NCI-H146 treated with DMSO at 0.1 percent for 48 hours (cell line): ENCODE results near the gene SH3TC1.

ENCODE experiments used
- DNase-seq: peaks from one replicate; lab custom pipeline; 2025; ENCODE audit not compliant: unreplicated experiment; lab: John Stamatoyannopoulos, UW

The SH3TC1 gene

GRCh38 chr4:8285976-8286718 lies 87.1 kb downstream of the SH3TC1 start:
- no peak for DNase-seq

DNA sequence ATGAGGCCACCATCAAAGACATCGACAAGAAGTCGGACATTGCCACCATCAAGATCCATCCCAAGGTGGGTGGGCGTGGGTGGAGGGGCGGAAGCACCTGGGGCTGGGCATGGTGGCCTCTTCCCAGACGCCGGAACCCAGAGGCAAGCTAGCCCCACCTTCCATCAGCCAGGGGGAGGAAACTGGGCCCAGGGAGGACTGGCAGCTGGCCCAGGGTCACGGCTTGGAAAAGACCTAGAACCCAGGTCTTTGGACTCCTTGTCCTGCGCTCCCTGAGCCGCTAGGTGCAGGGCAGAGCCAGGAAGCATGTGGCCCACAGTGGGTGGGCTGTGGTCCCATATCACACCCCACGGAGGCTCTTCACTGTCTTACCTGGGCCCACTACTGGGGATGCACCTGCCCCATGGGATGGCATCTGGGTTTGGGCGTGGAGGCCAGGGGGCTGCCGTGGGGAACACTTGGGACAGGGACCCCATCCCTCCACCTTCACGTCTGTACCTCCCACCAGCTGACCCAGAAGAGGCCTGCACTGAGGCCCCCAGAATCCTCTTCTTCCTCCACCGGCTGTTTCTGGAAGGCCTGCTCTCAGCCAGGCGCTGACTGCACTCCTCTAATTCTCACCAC lies 87.7 kb downstream of the SH3TC1 start:
- no peak for DNase-seq

- DNase-seq, result no peak
Observed at GRCh38 chr4:8287343-8288280, 88.5 kb downstream of the SH3TC1 start.

DNA sequence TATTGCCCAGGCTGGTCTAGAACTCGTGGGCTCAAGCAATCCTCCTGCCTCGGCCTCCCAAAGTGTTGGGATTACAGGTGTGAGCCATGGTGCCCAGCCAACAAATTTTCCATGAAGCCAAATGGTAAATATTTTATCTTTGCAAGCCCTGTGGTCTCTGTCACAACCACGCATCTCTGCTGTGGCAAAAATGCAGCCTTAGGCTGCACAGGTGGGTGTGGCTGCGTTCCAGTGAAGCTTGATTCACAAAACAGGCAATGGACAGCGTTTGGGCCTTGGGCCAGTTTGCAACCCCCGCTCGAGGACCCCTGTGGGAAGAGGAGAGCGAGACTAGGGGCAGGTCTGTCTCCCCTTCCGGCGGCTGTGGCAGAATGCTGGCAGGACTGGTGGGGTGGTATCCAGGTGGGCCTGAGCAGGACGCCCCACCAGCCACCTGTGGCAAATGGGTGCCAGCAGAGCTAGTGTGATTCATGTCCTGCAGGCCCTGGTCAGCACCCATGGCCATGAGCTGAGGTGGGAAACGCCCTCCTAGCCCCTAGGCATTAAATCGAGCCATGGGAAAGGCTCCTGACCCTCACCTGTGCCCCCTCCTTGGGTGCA lies 90.2 kb downstream of the SH3TC1 start:
- DNase-seq, result no peak

DNA sequence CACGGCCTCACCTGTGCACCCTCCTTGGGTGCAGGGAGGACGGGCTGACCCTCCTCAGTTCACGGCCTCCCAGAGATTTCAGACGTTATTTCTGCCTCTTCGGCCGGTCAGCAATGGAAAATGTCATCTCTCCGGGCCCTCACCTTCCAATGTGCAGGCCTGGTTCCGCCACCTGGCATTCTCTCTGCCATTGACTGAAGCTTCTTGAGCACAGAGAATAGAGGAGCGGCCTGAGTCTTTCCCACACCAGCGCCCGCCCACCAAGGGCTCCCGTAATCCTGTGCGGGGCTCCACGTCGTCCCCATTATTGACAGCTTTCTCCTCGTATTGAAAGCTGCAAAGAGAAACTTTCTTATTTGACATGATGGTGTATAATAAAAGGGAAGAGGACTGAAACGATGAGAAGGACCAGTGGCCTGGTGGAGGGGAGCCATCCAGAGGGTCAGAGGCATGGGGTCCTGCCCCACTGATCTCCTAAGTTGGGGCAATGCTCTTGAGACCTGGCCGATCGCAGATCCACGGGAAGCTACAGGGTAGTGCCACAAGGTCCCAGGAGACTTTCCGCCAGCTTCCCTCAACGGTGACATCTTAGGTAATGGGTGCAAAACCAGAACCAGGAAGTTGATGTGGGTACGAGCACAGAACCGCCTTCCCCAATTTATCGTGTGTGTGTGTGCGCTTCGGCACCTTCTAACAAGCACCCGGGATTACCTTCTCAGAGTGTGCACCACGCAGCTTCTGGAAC lies 91.0 kb downstream of the SH3TC1 start:
- DNase-seq, result no peak

DNA sequence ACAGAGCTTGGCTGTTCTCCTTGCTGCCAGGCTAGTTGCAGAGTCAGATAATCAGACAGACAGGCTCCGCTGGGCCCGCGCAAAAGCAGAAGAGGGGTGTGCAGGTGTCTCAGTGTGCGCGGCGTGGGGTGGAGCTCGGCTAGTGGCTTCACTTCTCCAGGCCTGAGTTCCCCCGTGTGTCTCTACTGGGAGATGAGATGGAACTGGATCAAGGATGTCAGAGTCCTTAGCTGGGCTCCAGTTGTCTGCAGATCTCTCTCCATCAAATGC lies 91.5 kb downstream of the SH3TC1 start:
- no peak for DNase-seq
